ENCODE data around the gene SORL1. TPM values are rescaled to one million over a fixed set of nuclear protein-coding genes. Genes with fewer than 3 reads are reported as not detected.

The SORL1 gene
- polyA plus RNA-seq, 3 donors: 52.5 to 61.9 (median 59.4) TPM

- H3K4me3 Mint-ChIP-seq: no peak overlapping the region
- peaks cover 0 to 1% (median 0%) of the 10 kb centered on the region in 3 donors for H3K27me3 Mint-ChIP-seq (ENCODE audit: low read depth in 3 of 3)
- no peak overlapping the region for H2AFZ ChIP-seq (ENCODE audit: insufficient read depth, low read depth, low read length, poor library complexity, severe bottlenecking)
- H3K27ac Mint-ChIP-seq: peak overlapping the region in 3 of 7 donors; percentile 27 to 82 (median 78)
- H3K36me3 Mint-ChIP-seq: no peaks in the 10 kb centered on the region
- 89% methylated on average over 3 of the region's 4 CpGs for WGBS (ENCODE audit: insufficient coverage)
- no peaks in the 10 kb centered on the region for H3K9me3 Mint-ChIP-seq
- intact Hi-C loops (cut with micrococcal nuclease): loop anchor here in 1 of 2 donors (2.0 kb wide), 1 partner anchor 29 kb away; no protein-coding TSS in a partner anchor
- H3K4me3 ChIP-seq (replicated peaks in 1 of 3; ENCODE audit: low read depth in 2 of 3, low read length in 3 of 3): no peak overlapping the region
- H3K4me2 ChIP-seq (replicated peaks; ENCODE audit: extremely low read depth, low read length, poor library complexity, severe bottlenecking): no peak overlapping the region
- no peak overlapping the region for H3K27ac ChIP-seq (ENCODE audit: low read depth in 1 of 2, low read length in 2 of 2)
- peaks cover 34 to 35% of the 10 kb centered on the region in 2 donors for H3K4me1 ChIP-seq (ENCODE audit: control insufficient read depth in 1 of 2, insufficient read depth in 2 of 2, low read length in 2 of 2)
- no peak overlapping the region for H3K9ac ChIP-seq (ENCODE audit: insufficient read depth, low read length, poor library complexity, severe bottlenecking)
- DNase-seq: no peak
- H4K20me1 ChIP-seq (ENCODE audit: insufficient read depth, low read length): no peaks in the 10 kb centered on the region
- no peaks in the 10 kb centered on the region for H3K9me3 ChIP-seq (replicated peaks in 1 of 2; ENCODE audit: control insufficient read depth in 1 of 2, insufficient read depth in 1 of 2, low read length in 2 of 2)
- TF ChIP-seq, protein P1, sequence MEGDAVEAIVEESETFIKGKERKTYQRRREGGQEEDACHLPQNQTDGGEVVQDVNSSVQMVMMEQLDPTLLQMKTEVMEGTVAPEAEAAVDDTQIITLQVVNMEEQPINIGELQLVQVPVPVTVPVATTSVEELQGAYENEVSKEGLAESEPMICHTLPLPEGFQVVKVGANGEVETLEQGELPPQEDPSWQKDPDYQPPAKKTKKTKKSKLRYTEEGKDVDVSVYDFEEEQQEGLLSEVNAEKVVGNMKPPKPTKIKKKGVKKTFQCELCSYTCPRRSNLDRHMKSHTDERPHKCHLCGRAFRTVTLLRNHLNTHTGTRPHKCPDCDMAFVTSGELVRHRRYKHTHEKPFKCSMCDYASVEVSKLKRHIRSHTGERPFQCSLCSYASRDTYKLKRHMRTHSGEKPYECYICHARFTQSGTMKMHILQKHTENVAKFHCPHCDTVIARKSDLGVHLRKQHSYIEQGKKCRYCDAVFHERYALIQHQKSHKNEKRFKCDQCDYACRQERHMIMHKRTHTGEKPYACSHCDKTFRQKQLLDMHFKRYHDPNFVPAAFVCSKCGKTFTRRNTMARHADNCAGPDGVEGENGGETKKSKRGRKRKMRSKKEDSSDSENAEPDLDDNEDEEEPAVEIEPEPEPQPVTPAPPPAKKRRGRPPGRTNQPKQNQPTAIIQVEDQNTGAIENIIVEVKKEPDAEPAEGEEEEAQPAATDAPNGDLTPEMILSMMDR (IDR thresholded peaks at IDR 0.05): no peak
- H3K27me3 ChIP-seq (ENCODE audit: control insufficient read depth in 2 of 2, insufficient read depth in 2 of 2, low read length in 2 of 2): no peaks in the 10 kb centered on the region
- no peaks in the 10 kb centered on the region for H3K36me3 ChIP-seq (replicated peaks in 1 of 2; ENCODE audit: control insufficient read depth in 1 of 2, insufficient read depth in 2 of 2, low read length in 2 of 2)
- peaks cover 39% of the 10 kb centered on the region for H3K4me1 Mint-ChIP-seq
- H3K79me2 ChIP-seq (ENCODE audit: insufficient read depth, low read length): no peaks in the 10 kb centered on the region
These were observed 40.0 kb upstream of the SORL1 start for GRCh38 chr11:121412000-121412587.

- DNase-seq: no peak
- H3K27ac Mint-ChIP-seq: peak overlapping the region in 1 of 7 donors; percentile 63
- WGBS (ENCODE audit: insufficient coverage): 100% methylated on average over 1 of the region's 4 CpGs
- H3K27me3 ChIP-seq (ENCODE audit: control insufficient read depth in 2 of 2, insufficient read depth in 2 of 2, low read length in 2 of 2): no peaks in the 10 kb centered on the region
- no peak overlapping the region for H3K4me3 Mint-ChIP-seq
- no peak overlapping the region for H3K27ac ChIP-seq (ENCODE audit: low read depth in 1 of 2, low read length in 2 of 2)
- peaks cover 42 to 43% of the 10 kb centered on the region in 2 donors for H3K4me1 ChIP-seq (ENCODE audit: control insufficient read depth in 1 of 2, insufficient read depth in 2 of 2, low read length in 2 of 2)
- peaks cover 0 to 1% (median 0%) of the 10 kb centered on the region in 3 donors for H3K27me3 Mint-ChIP-seq (ENCODE audit: low read depth in 3 of 3)
- intact Hi-C loops (cut with micrococcal nuclease): no loop called here
- H3K79me2 ChIP-seq (ENCODE audit: insufficient read depth, low read length): no peaks in the 10 kb centered on the region
- H3K9me3 ChIP-seq (replicated peaks in 1 of 2; ENCODE audit: control insufficient read depth in 1 of 2, insufficient read depth in 1 of 2, low read length in 2 of 2): no peaks in the 10 kb centered on the region
- peaks cover 45% of the 10 kb centered on the region for H3K4me1 Mint-ChIP-seq
- no peaks in the 10 kb centered on the region for H3K36me3 ChIP-seq (replicated peaks in 1 of 2; ENCODE audit: control insufficient read depth in 1 of 2, insufficient read depth in 2 of 2, low read length in 2 of 2)
- no peak overlapping the region for H3K9ac ChIP-seq (ENCODE audit: insufficient read depth, low read length, poor library complexity, severe bottlenecking)
- H2AFZ ChIP-seq (ENCODE audit: insufficient read depth, low read depth, low read length, poor library complexity, severe bottlenecking): no peak overlapping the region
- no peaks in the 10 kb centered on the region for H3K9me3 Mint-ChIP-seq
- H3K36me3 Mint-ChIP-seq: no peaks in the 10 kb centered on the region
- no peak overlapping the region for H3K4me2 ChIP-seq (replicated peaks; ENCODE audit: extremely low read depth, low read length, poor library complexity, severe bottlenecking)
- no peaks in the 10 kb centered on the region for H4K20me1 ChIP-seq (ENCODE audit: insufficient read depth, low read length)
- no peak overlapping the region for H3K4me3 ChIP-seq (replicated peaks in 1 of 3; ENCODE audit: low read depth in 2 of 3, low read length in 3 of 3)
- TF ChIP-seq, protein P1 (IDR thresholded peaks at IDR 0.05): no peak
These were observed 39.3 kb upstream of the SORL1 start for GRCh38 chr11:121412711-121413415.

All from CD14-positive monocyte (primary cell).